Suprapubic skin (tissue), 4 donors: ENCODE data around the gene BDKRB1. TPM values are rescaled to one million over a fixed set of nuclear protein-coding genes. Genes with fewer than 3 reads are reported as not detected.

Source experiments
- DNase-seq, 2 donors: peaks; one replicate each; pipeline ENCODE4 v3.0.0-alpha.2; 2019; ENCODE audit warnings: low spot score in 2 of 2
- H3K27ac ChIP-seq: fragments of 200-600 bp; sonication (generic); one replicate; pipeline ENCODE4 v1.5.1; 2019
- H3K27me3 ChIP-seq: fragments of 200-600 bp; sonication (generic); one replicate; pipeline ENCODE4 v1.5.1; 2019
- H3K36me3 ChIP-seq: fragments of 200-600 bp; sonication (generic); one replicate; pipeline ENCODE4 v1.5.1; 2019
- H3K4me1 ChIP-seq: fragments of 200-600 bp; sonication (generic); one replicate; pipeline ENCODE4 v1.5.1; 2019
- H3K4me3 ChIP-seq: fragments of 200-600 bp; sonication (generic); one replicate; pipeline ENCODE4 v1.5.1; 2019; ENCODE audit warnings: mild to moderate bottlenecking
- H3K9me3 ChIP-seq: fragments of 200-600 bp; sonication (generic); one replicate; pipeline ENCODE4 v1.5.1; 2019
- CTCF ChIP-seq, 2 donors: fragments of 200-600 bp in 1 of 2; fragments of 450-650 bp in 1 of 2; sonication (generic) in 1 of 2; IDR thresholded peaks; one replicate each; pipeline ENCODE4 v1.5.1; 2016 to 2019; ENCODE audit warnings: antibody characterized with exemption in 2 of 2, mild to moderate bottlenecking in 1 of 2, moderate library complexity in 1 of 2
- EP300 ChIP-seq: sonication (generic); formaldehyde crosslinking; IDR thresholded peaks from one replicate; pipeline ENCODE4 v1.6.1; 2017; ENCODE audit warnings: antibody characterized with exemption
- POLR2A ChIP-seq, 2 donors: fragments of 450-650 bp; IDR thresholded peaks; one replicate each; pipeline ENCODE4 v1.6.1; 2017; ENCODE audit warnings: antibody characterized with exemption in 2 of 2, mild to moderate bottlenecking in 2 of 2, moderate library complexity in 2 of 2
- POLR2AphosphoS5 ChIP-seq, 3 donors: sonication (generic); formaldehyde crosslinking; IDR thresholded peaks; one replicate each; pipeline ENCODE4 v1.6.1; 2017; ENCODE audit warnings: antibody characterized with exemption in 3 of 3
- WGBS: methylation state at CpG from one replicate; pipeline ENCODE4 v1.1.5; 2018; 5-methylcytosine and 5-hydroxymethylcytosine counted together
- total RNA-seq, 4 donors: library from RNA; depleted of rRNA; stranded (reverse); fragments of >200 nt; gene quantifications; one replicate each; pipeline ENCODE4 v1.1.0, GENCODE V29; 2016

BDKRB1 gene
- total RNA-seq, 4 donors from 2014 or later: 2.6 to 6.5 (median 4.1) TPM

GRCh38 chr14:96252999-96253539 lies 2.9 kb upstream of the BDKRB1 start:
- Histone ChIP-seq H3K27ac (no peak overlapping the region), H3K4me1 (peaks cover 17% of the 10 kb centered on the region), H3K4me3 (no peak overlapping the region), H3K9me3 (no peaks in the 10 kb centered on the region), H3K36me3 (no peaks in the 10 kb centered on the region), H3K27me3 (no peaks in the 10 kb centered on the region)
- WGBS: 72% methylated on average over 9 of the region's 9 CpGs
- TF ChIP-seq EP300 (no peak), POLR2AphosphoS5 (IDR thresholded peaks at IDR 0.05) (no peak), CTCF (IDR thresholded peaks at IDR 0.05) (no peak), POLR2A (IDR thresholded peaks at IDR 0.05) (no peak)
- DNase-seq: no peak

GRCh38 chr14:96254687-96255086 lies 1.3 kb upstream of the BDKRB1 start:
- H3K4me1 ChIP-seq: peaks cover 17% of the 10 kb centered on the region
- H3K4me3 ChIP-seq: no peak overlapping the region
- DNase-seq: no peak
- no peaks in the 10 kb centered on the region for H3K9me3 ChIP-seq
- no peak for TF ChIP-seq CTCF (IDR thresholded peaks at IDR 0.05)
- TF ChIP-seq POLR2A (IDR thresholded peaks at IDR 0.05): no peak
- TF ChIP-seq POLR2AphosphoS5 (IDR thresholded peaks at IDR 0.05): no peak
- TF ChIP-seq EP300: no peak
- WGBS: 90% methylated on average over 11 of the region's 11 CpGs
- no peak overlapping the region for H3K27ac ChIP-seq
- no peaks in the 10 kb centered on the region for H3K27me3 ChIP-seq
- no peaks in the 10 kb centered on the region for H3K36me3 ChIP-seq

GRCh38 chr14:96256407-96256806 lies 397 bp downstream of the BDKRB1 start:
- Histone ChIP-seq H3K9me3 (no peaks in the 10 kb centered on the region), H3K36me3 (no peaks in the 10 kb centered on the region), H3K4me1 (peaks cover 17% of the 10 kb centered on the region), H3K27ac (peak overlapping the region; percentile 23), H3K4me3 (no peak overlapping the region), H3K27me3 (no peaks in the 10 kb centered on the region)
- no peak for TF ChIP-seq POLR2A (IDR thresholded peaks at IDR 0.05)
- no peak for TF ChIP-seq EP300
- TF ChIP-seq POLR2AphosphoS5 (IDR thresholded peaks at IDR 0.05): no peak
- no peak for TF ChIP-seq CTCF (IDR thresholded peaks at IDR 0.05)
- 21% methylated on average over 4 of the region's 4 CpGs for WGBS
- DNase-seq: no peak

- DNase-seq: no peak
- H3K36me3 ChIP-seq: no peaks in the 10 kb centered on the region
- H3K27me3 ChIP-seq: no peaks in the 10 kb centered on the region
- no peaks in the 10 kb centered on the region for H3K9me3 ChIP-seq
- H3K4me3 ChIP-seq: no peak overlapping the region
- peaks cover 17% of the 10 kb centered on the region for H3K4me1 ChIP-seq
- 54% methylated on average over 8 of the region's 8 CpGs for WGBS
- H3K27ac ChIP-seq: no peak overlapping the region
- TF ChIP-seq EP300: no peak
- TF ChIP-seq CTCF (IDR thresholded peaks at IDR 0.05): no peak
- TF ChIP-seq POLR2A (IDR thresholded peaks at IDR 0.05): no peak
- TF ChIP-seq POLR2AphosphoS5 (IDR thresholded peaks at IDR 0.05): no peak
These were observed 1.0 kb downstream of the BDKRB1 start for GRCh38 chr14:96257056-96257455.

- Histone ChIP-seq H3K27me3 (no peaks in the 10 kb centered on the region), H3K27ac (no peak overlapping the region), H3K4me1 (peaks cover 17% of the 10 kb centered on the region), H3K4me3 (no peak overlapping the region), H3K9me3 (no peaks in the 10 kb centered on the region), H3K36me3 (no peaks in the 10 kb centered on the region)
- TF ChIP-seq POLR2A (IDR thresholded peaks at IDR 0.05) (no peak), POLR2AphosphoS5 (IDR thresholded peaks at IDR 0.05) (no peak), EP300 (no peak), CTCF (IDR thresholded peaks at IDR 0.05) (no peak)
- no peak for DNase-seq
These were observed 1.9 kb downstream of the BDKRB1 start for GRCh38 chr14:96257900-96258299.
